ENCODE data around the gene RAPGEF4.

- no peak for TF ChIP-seq CTCF (IDR thresholded peaks at IDR 0.05; ENCODE audit: low read depth, low read length)
- no peak for TF ChIP-seq EZH2phosphoT487 (IDR thresholded peaks at IDR 0.05; ENCODE audit: low read depth)
Measured at GRCh38 chr2:173045181-173045580, 309.5 kb downstream of the RAPGEF4 start.
